ENCODE measurements around the gene GJD4. TPM values are rescaled to one million over a fixed set of nuclear protein-coding genes. Genes with fewer than 3 reads are reported as not detected.

The GJD4 gene
- total and polyA plus RNA-seq, 3 experiments from 2014 or later, result not detected

DNA sequence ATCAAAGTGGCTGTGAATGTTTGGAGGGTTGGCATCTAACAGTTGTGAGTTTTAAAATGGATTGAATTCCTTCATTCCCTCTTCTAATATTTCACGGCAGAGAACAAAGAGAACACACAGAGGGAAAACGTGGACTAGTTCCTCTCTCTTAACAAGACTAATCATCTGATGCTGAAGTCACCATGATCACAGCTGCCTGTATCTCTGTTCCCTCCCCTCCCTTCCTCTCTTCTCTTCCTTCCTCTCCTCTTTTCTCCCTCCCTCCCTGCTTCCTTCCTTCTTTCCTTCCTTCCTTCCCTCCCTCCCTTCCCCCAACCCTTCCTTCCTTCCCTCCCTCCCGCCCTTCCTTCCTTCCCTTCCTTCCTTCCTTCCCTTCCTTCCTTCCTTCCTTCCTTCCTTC is 10.0 kb upstream of the GJD4 start:
- DNase-seq, result no peak
- H3K27ac Mint-ChIP-seq, result no peak overlapping the region

DNA sequence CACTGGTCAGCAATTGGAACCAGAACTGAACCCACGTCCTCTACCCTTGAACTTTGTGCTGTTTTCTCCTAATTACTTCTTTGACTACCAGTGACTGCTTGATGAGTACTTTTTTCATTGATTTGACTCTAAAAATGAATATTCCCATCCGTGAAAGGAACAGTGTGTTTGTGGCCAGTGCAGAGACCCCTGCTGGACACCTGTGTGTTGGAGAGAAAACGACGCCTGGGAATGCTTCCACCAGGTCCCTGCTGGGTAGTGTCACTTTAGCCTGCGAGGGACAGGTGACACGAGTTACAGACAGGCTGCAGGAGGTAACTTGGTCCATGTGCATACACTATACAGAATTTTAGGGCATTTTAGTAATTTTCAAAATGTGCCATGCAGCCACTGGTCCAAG is 6.8 kb upstream of the GJD4 start:
- Histone ChIP-seq H3K27me3 (ENCODE audit: insufficient read depth, low read length, poor library complexity, severe bottlenecking) (peaks cover 4% of the 10 kb centered on the region), H3K9me3 (ENCODE audit: low read length) (no peaks in the 10 kb centered on the region), H3K27ac (ENCODE audit: low read depth, low read length) (no peak overlapping the region), H3K4me3 (ENCODE audit: low read length) (no peak overlapping the region), H3K4me1 (ENCODE audit: insufficient read depth, low read length) (no peaks in the 10 kb centered on the region), H3K36me3 (ENCODE audit: insufficient read depth, low read length) (no peaks in the 10 kb centered on the region)
- Mint-ChIP-seq H3K9me3 (peaks cover 0 to 12% (median 7%) of the 10 kb centered on the region in 5 donors), H3K27me3 (peaks cover 13 to 40% of the 10 kb centered on the region in 2 donors), H3K4me1 (no peaks in the 10 kb centered on the region), H3K4me3 (no peak overlapping the region), H3K36me3 (peaks cover 0 to 6% (median under 1%) of the 10 kb centered on the region in 3 donors), H3K27ac (no peak overlapping the region)
- DNase-seq, result no peak
- ChIA-PET POLR2A (no interaction called here), CTCF (no interaction called here)

More for the DNA sequence above, 10.0 kb upstream of the GJD4 start:
- H3K4me1 ChIP-seq (ENCODE audit: insufficient read depth, low read length), result no peaks in the 10 kb centered on the region
- no peaks in the 10 kb centered on the region for H3K27me3 ChIP-seq (ENCODE audit: insufficient read depth, low read length, poor library complexity, severe bottlenecking)
- CTCF ChIA-PET, result no interaction called here
- POLR2A ChIA-PET, result no interaction called here
- H3K9me3 ChIP-seq (ENCODE audit: low read length), result no peaks in the 10 kb centered on the region
- Mint-ChIP-seq H3K4me3 (no peak overlapping the region), H3K36me3 (peaks cover 0 to 5% (median 2%) of the 10 kb centered on the region in 3 donors), H3K9me3 (peaks cover 6 to 16% (median 13%) of the 10 kb centered on the region in 5 donors), H3K27me3 (peaks cover 5 to 35% of the 10 kb centered on the region in 2 donors), H3K4me1 (no peaks in the 10 kb centered on the region)
- no peak overlapping the region for H3K4me3 ChIP-seq (ENCODE audit: low read length)
- H3K36me3 ChIP-seq (ENCODE audit: insufficient read depth, low read length), result no peaks in the 10 kb centered on the region
- no peak overlapping the region for H3K27ac ChIP-seq (ENCODE audit: low read depth, low read length)

DNA sequence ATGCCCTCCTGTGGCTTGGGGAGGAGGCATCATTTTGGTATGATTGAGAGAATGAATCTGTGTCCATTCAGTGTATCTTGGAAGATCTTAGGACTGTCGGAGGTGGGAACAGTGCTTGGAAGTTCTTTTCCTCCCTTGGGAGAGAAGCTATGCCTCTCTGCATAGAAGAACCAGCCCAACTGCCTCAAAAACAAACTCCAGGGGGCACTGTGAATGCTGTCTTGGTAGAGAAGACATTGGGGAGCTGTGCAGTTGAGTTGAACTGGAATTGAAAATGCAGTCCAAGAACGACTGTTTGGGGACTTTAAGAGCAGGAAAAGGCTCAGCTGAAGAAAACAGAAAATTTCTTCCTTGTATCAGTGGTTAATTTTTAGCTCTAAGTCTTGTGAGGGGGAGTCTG is 4.9 kb upstream of the GJD4 start:
- ChIA-PET POLR2A (no interaction called here), CTCF (no interaction called here)
- H3K4me3 ChIP-seq (ENCODE audit: low read length), result no peak overlapping the region
- H3K27ac Mint-ChIP-seq, result no peak overlapping the region
- no peak for DNase-seq
- peaks cover 4% of the 10 kb centered on the region for H3K27me3 ChIP-seq (ENCODE audit: insufficient read depth, low read length, poor library complexity, severe bottlenecking)
- H3K27ac ChIP-seq (ENCODE audit: low read depth, low read length), result no peak overlapping the region
- H3K9me3 ChIP-seq (ENCODE audit: low read length), result no peaks in the 10 kb centered on the region
- no peaks in the 10 kb centered on the region for H3K4me1 ChIP-seq (ENCODE audit: insufficient read depth, low read length)
- H3K4me1 Mint-ChIP-seq, result no peaks in the 10 kb centered on the region
- no peaks in the 10 kb centered on the region for H3K36me3 ChIP-seq (ENCODE audit: insufficient read depth, low read length)
- no peak overlapping the region for H3K4me3 Mint-ChIP-seq
- H3K27me3 Mint-ChIP-seq, result peaks cover 16 to 58% of the 10 kb centered on the region in 2 donors
- peaks cover 0 to 9% (median 1%) of the 10 kb centered on the region in 3 donors for H3K36me3 Mint-ChIP-seq
- H3K9me3 Mint-ChIP-seq, result peaks cover 0 to 12% (median 7%) of the 10 kb centered on the region in 5 donors

DNA sequence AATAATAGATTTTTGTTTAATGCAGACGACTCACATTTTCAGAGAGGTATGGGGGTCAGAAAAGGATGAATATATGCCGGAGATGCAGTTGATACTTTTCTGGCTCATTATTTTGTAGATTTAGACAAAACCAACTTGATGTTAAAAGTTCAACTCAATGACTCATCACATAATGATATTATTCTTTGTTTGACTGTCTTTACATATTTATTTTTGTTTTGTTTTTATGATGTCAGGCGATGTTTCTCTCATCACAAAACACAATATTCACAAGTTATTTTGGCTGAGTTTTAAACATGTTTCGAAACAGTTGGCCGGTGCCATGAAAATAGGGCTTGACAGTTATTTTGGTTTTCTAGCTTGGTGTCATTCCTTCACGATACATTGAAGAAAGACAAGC is 1.3 kb downstream of the GJD4 start:
- ChIA-PET CTCF (no interaction called here), POLR2A (no interaction called here)
- Histone ChIP-seq H3K36me3 (ENCODE audit: insufficient read depth, low read length) (no peaks in the 10 kb centered on the region), H3K27ac (ENCODE audit: low read depth, low read length) (no peak overlapping the region), H3K9me3 (ENCODE audit: low read length) (no peaks in the 10 kb centered on the region), H3K4me1 (ENCODE audit: insufficient read depth, low read length) (no peaks in the 10 kb centered on the region), H3K27me3 (ENCODE audit: insufficient read depth, low read length, poor library complexity, severe bottlenecking) (peaks cover 7% of the 10 kb centered on the region), H3K4me3 (ENCODE audit: low read length) (no peak overlapping the region)
- Mint-ChIP-seq H3K27me3 (peaks cover 38 to 70% of the 10 kb centered on the region in 2 donors), H3K9me3 (peaks cover 0 to 17% (median 8%) of the 10 kb centered on the region in 5 donors), H3K4me1 (peaks cover 4 to 8% (median 6%) of the 10 kb centered on the region in 3 donors), H3K4me3 (peak overlapping the region in 1 of 7 donors; percentile 12), H3K27ac (no peak overlapping the region), H3K36me3 (peaks cover 0 to 4% (median 1%) of the 10 kb centered on the region in 3 donors)
- DNase-seq, result no peak

DNA sequence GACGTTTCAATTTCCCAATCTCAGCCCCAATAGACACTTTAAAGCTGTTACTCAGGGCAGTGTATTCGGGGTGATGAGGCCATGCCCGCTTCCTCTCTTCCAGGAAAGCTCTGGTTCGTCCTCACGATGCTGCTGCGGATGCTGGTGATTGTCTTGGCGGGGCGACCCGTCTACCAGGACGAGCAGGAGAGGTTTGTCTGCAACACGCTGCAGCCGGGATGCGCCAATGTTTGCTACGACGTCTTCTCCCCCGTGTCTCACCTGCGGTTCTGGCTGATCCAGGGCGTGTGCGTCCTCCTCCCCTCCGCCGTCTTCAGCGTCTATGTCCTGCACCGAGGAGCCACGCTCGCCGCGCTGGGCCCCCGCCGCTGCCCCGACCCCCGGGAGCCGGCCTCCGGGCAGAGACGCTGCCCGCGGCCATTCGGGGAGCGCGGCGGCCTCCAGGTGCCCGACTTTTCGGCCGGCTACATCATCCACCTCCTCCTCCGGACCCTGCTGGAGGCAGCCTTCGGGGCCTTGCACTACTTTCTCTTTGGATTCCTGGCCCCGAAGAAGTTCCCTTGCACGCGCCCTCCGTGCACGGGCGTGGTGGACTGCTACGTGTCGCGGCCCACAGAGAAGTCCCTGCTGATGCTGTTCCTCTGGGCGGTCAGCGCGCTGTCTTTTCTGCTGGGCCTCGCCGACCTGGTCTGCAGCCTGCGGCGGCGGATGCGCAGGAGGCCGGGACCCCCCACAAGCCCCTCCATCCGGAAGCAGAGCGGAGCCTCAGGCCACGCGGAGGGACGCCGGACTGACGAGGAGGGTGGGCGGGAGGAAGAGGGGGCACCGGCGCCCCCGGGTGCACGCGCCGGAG is 2.6 kb downstream of the GJD4 start:
- Mint-ChIP-seq H3K9me3 (peaks cover 0 to 15% (median 8%) of the 10 kb centered on the region in 5 donors), H3K4me3 (peak overlapping the region in 6 of 7 donors; percentile 51 to 80 (median 66)), H3K4me1 (peaks cover 4 to 8% (median 6%) of the 10 kb centered on the region in 3 donors), H3K36me3 (peaks cover 0 to 4% (median 1%) of the 10 kb centered on the region in 3 donors), H3K27me3 (peaks cover 38 to 78% of the 10 kb centered on the region in 2 donors), H3K27ac (no peak overlapping the region)
- H3K4me3 ChIP-seq (ENCODE audit: low read length), result no peak overlapping the region
- ChIA-PET CTCF (no interaction called here), POLR2A (no interaction called here)
- no peak overlapping the region for H3K27ac ChIP-seq (ENCODE audit: low read depth, low read length)
- no peaks in the 10 kb centered on the region for H3K36me3 ChIP-seq (ENCODE audit: insufficient read depth, low read length)
- no peak for DNase-seq
- H3K27me3 ChIP-seq (ENCODE audit: insufficient read depth, low read length, poor library complexity, severe bottlenecking), result peaks cover 7% of the 10 kb centered on the region
- no peaks in the 10 kb centered on the region for H3K9me3 ChIP-seq (ENCODE audit: low read length)
- no peaks in the 10 kb centered on the region for H3K4me1 ChIP-seq (ENCODE audit: insufficient read depth, low read length)

DNA sequence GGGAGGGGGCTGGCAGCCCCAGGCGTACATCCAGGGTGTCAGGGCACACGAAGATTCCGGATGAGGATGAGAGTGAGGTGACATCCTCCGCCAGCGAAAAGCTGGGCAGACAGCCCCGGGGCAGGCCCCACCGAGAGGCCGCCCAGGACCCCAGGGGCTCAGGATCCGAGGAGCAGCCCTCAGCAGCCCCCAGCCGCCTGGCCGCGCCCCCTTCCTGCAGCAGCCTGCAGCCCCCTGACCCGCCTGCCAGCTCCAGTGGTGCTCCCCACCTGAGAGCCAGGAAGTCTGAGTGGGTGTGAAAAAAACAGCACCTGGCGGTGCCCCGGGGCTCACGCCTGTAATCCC is 3.2 kb downstream of the GJD4 start:
- Histone ChIP-seq H3K27ac (ENCODE audit: low read depth, low read length) (no peak overlapping the region), H3K4me1 (ENCODE audit: insufficient read depth, low read length) (no peaks in the 10 kb centered on the region), H3K27me3 (ENCODE audit: insufficient read depth, low read length, poor library complexity, severe bottlenecking) (peaks cover 7% of the 10 kb centered on the region), H3K4me3 (ENCODE audit: low read length) (no peak overlapping the region), H3K36me3 (ENCODE audit: insufficient read depth, low read length) (no peaks in the 10 kb centered on the region), H3K9me3 (ENCODE audit: low read length) (no peaks in the 10 kb centered on the region)
- H3K9me3 Mint-ChIP-seq, result peaks cover 0 to 15% (median 8%) of the 10 kb centered on the region in 5 donors
- no peak overlapping the region for H3K4me3 Mint-ChIP-seq
- ChIA-PET POLR2A (no interaction called here), CTCF (no interaction called here)
- DNase-seq, result no peak
- peaks cover 0 to 4% (median 1%) of the 10 kb centered on the region in 3 donors for H3K36me3 Mint-ChIP-seq
- H3K4me1 Mint-ChIP-seq, result peaks cover 4 to 8% (median 6%) of the 10 kb centered on the region in 3 donors
- no peak overlapping the region for H3K27ac Mint-ChIP-seq
- peaks cover 37 to 72% of the 10 kb centered on the region in 2 donors for H3K27me3 Mint-ChIP-seq

DNA sequence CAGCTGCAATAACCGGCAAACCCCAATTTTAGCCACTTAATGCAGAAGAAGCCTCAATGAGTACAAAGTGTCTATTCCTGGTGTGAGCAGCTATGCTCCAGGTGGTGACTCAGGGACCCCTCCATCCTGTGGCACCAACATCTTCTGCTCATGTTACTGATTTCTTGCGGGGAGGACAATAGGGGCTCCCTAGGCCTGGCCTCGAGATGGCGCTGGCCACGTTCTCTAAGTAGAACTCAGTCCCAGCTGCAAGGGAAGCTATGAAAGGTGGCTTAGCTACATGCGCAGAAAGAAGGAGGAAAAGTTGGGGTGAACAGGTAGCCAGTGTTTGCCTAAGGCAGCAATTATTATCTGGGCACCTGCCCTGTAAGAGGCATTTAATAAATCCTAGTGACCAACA is 6.6 kb downstream of the GJD4 start:
- ChIA-PET CTCF (no interaction called here), POLR2A (no interaction called here)
- no peak for DNase-seq
- Mint-ChIP-seq H3K27me3 (peaks cover 34 to 63% of the 10 kb centered on the region in 2 donors), H3K27ac (no peak overlapping the region), H3K4me1 (peaks cover 4 to 8% (median 6%) of the 10 kb centered on the region in 3 donors), H3K9me3 (peaks cover 0 to 15% (median 8%) of the 10 kb centered on the region in 5 donors), H3K36me3 (no peaks in the 10 kb centered on the region), H3K4me3 (no peak overlapping the region)
- Histone ChIP-seq H3K27ac (ENCODE audit: low read depth, low read length) (no peak overlapping the region), H3K4me3 (ENCODE audit: low read length) (no peak overlapping the region), H3K4me1 (ENCODE audit: insufficient read depth, low read length) (no peaks in the 10 kb centered on the region), H3K27me3 (ENCODE audit: insufficient read depth, low read length, poor library complexity, severe bottlenecking) (peaks cover 5% of the 10 kb centered on the region), H3K9me3 (ENCODE audit: low read length) (no peaks in the 10 kb centered on the region), H3K36me3 (ENCODE audit: insufficient read depth, low read length) (no peaks in the 10 kb centered on the region)

DNA sequence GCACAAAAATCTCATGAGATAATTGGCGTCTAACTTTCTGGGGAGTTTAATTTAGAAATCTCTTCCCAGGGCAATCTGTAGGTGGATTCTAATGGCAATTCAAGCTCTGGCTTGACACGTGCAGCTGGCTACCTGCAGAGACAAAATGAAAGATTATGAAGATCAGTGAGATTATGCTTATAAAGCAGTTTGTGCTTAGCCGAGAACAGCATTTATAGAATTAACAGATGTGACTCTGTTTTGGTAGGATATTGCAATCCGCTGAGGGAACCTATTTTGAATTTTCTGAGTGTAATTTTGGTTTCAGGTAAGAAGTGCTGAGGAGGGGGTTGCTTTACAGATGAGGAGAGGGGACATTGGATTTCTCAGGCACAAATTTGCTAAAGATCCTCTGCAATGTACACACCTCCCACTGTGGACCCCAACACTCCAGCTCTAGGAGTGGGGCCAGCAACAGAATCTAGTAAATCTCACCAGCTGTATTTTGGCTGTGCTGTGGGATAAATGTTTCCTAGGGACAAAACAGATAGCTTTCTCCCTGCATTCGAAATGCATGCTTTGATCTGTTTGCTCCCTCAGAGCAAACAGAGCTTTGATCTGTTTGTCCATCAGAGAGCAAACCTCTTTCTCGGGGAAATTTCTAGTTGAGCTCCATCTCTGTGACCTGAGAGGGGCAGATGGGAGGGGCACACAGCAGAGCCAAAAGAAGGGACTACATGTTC is 7.4 kb downstream of the GJD4 start:
- Histone ChIP-seq H3K4me3 (ENCODE audit: low read length) (no peak overlapping the region), H3K27ac (ENCODE audit: low read depth, low read length) (no peak overlapping the region), H3K27me3 (ENCODE audit: insufficient read depth, low read length, poor library complexity, severe bottlenecking) (no peaks in the 10 kb centered on the region), H3K9me3 (ENCODE audit: low read length) (no peaks in the 10 kb centered on the region), H3K36me3 (ENCODE audit: insufficient read depth, low read length) (no peaks in the 10 kb centered on the region), H3K4me1 (ENCODE audit: insufficient read depth, low read length) (no peaks in the 10 kb centered on the region)
- H3K4me3 Mint-ChIP-seq, result no peak overlapping the region
- H3K9me3 Mint-ChIP-seq, result peaks cover 0 to 10% (median 6%) of the 10 kb centered on the region in 5 donors
- ChIA-PET CTCF (no interaction called here), POLR2A (no interaction called here)
- DNase-seq, result no peak
- peaks cover 28 to 55% of the 10 kb centered on the region in 2 donors for H3K27me3 Mint-ChIP-seq
- no peaks in the 10 kb centered on the region for H3K36me3 Mint-ChIP-seq
- H3K27ac Mint-ChIP-seq, result no peak overlapping the region
- peaks cover 0 to 3% (median 1%) of the 10 kb centered on the region in 3 donors for H3K4me1 Mint-ChIP-seq
